IMR-90 (cell line): Measurements from ENCODE around the gene BACE1. TPM values are rescaled to one million over a fixed set of nuclear protein-coding genes. Genes with fewer than 3 reads are reported as not detected.

ENCODE experiments used
- ATAC-seq: fragments of 200-7000 bp; cut with Tn5 transposase; 2 replicates; pipeline ENCODE4 v1.9.1; 2020; ENCODE audit warnings: low read depth, mild to moderate bottlenecking, moderate library complexity
- BruUV-seq: library from RNA; stranded (reverse); fragments of 400-500 nt; replicated peaks from 2 replicates; lab custom pipeline; 2021; lab: Mats Ljungman, UMichigan
- CTCF ChIA-PET: fragments of 300-600 bp; formaldehyde crosslinking; extraction: SDS; loops from one replicate; lab custom pipeline; 2021; ENCODE audit warnings: antibody characterized with exemption; lab: Yijun Ruan, JAX
- POLR2A ChIA-PET: fragments of 300-600 bp; sonication (Branson Sonifier 250); formaldehyde crosslinking; loops from one replicate; lab custom pipeline; 2022; ENCODE audit warnings: antibody characterized with exemption; ENCODE audit not compliant: unreplicated experiment; lab: Charles Lee
- DNase-seq: peaks from one replicate; pipeline ENCODE4 v3.0.0; 2013
- H2AFZ ChIP-seq: replicated peaks from 2 replicates; pipeline ENCODE3; 2013; ENCODE audit warnings: low read length, mild to moderate bottlenecking; ENCODE audit not compliant: poor library complexity
- H2AK5ac ChIP-seq: 2 replicates; pipeline ENCODE4 v1.6.1; 2013; ENCODE audit warnings: low read depth, low read length, inconsistent platforms
- H2AK9ac ChIP-seq: replicated peaks from 2 replicates; pipeline ENCODE3; 2013; ENCODE audit warnings: mild to moderate bottlenecking, low read depth, low read length, moderate library complexity; ENCODE audit not compliant: poor library complexity
- H2BK120ac ChIP-seq: 2 replicates; pipeline ENCODE4 v1.6.1; 2013; ENCODE audit warnings: low read depth, low read length, inconsistent platforms
- H2BK15ac ChIP-seq: 3 replicates; pipeline ENCODE4 v1.6.1; 2013; ENCODE audit warnings: low read depth, low read length, inconsistent platforms
- H2BK20ac ChIP-seq: 2 replicates; pipeline ENCODE4 v1.6.1; 2013; ENCODE audit warnings: low read depth, mild to moderate bottlenecking, inconsistent platforms, low read length, moderate library complexity
- H2BK5ac ChIP-seq: 2 replicates; pipeline ENCODE4 v1.6.1; 2013; ENCODE audit warnings: mild to moderate bottlenecking, low read depth, low read length, inconsistent platforms; ENCODE audit not compliant: poor library complexity, severe bottlenecking
- H3K14ac ChIP-seq: replicated peaks from 2 replicates; pipeline ENCODE4 v1.6.1; 2013; ENCODE audit warnings: low read depth, low read length, inconsistent platforms
- H3K18ac ChIP-seq: 2 replicates; pipeline ENCODE4 v1.6.1; 2013; ENCODE audit warnings: low read depth, low read length, control low read depth
- H3K23ac ChIP-seq: 2 replicates; pipeline ENCODE4 v1.6.1; 2013; ENCODE audit warnings: low read depth, low read length, inconsistent platforms
- H3K27ac ChIP-seq: 2 replicates; pipeline ENCODE4 v1.5.1; 2013; ENCODE audit warnings: mild to moderate bottlenecking, control low read depth, low read length; ENCODE audit not compliant: insufficient read depth
- H3K27me3 ChIP-seq: 2 replicates; pipeline ENCODE4 v1.6.1; 2013; ENCODE audit warnings: low read length; ENCODE audit not compliant: control insufficient read depth, insufficient read depth
- H3K36me3 ChIP-seq: 2 replicates; pipeline ENCODE4 v1.6.1; 2013; ENCODE audit warnings: low read length, mixed read lengths; ENCODE audit not compliant: control insufficient read depth, insufficient read depth
- H3K4ac ChIP-seq: 2 replicates; pipeline ENCODE4 v1.6.1; 2013; ENCODE audit warnings: low read depth, low read length, inconsistent platforms
- H3K4me1 ChIP-seq: 2 replicates; pipeline ENCODE4 v1.6.1; 2013; ENCODE audit warnings: low read length, mixed read lengths; ENCODE audit not compliant: control insufficient read depth, insufficient read depth
- H3K4me2 ChIP-seq: 2 replicates; pipeline ENCODE4 v1.6.1; 2013; ENCODE audit warnings: low read depth, mild to moderate bottlenecking, control low read depth, low read length, moderate library complexity
- H3K4me3 ChIP-seq: 2 replicates; pipeline ENCODE4 v1.5.1; 2013; ENCODE audit warnings: low read depth, mild to moderate bottlenecking, control low read depth, low read length, moderate library complexity; ENCODE audit not compliant: insufficient read depth
- H3K56ac ChIP-seq: 2 replicates; pipeline ENCODE4 v1.6.1; 2013; ENCODE audit warnings: low read length, inconsistent platforms; ENCODE audit not compliant: insufficient read depth; ENCODE audit errors: extremely low read depth
- H3K79me1 ChIP-seq, 2 experiments: 2 replicates each; pipeline ENCODE4 v1.6.1; 2013; ENCODE audit warnings: low read length in 2 of 2, inconsistent platforms in 1 of 2, low read depth in 1 of 2
- H3K9ac ChIP-seq: 2 replicates; pipeline ENCODE4 v1.6.1; 2013; ENCODE audit warnings: low read depth, low read length, control low read depth
- H3K9me1 ChIP-seq: 2 replicates; pipeline ENCODE4 v1.6.1; 2013; ENCODE audit warnings: low read length, inconsistent platforms; ENCODE audit not compliant: insufficient read depth
- H3K9me3 ChIP-seq: 2 replicates; pipeline ENCODE4 v1.6.1; 2013; ENCODE audit warnings: low read length; ENCODE audit not compliant: control insufficient read depth, insufficient read depth
- H4K20me1 ChIP-seq: 2 replicates; pipeline ENCODE4 v1.6.1; 2013; ENCODE audit warnings: low read length, inconsistent platforms; ENCODE audit not compliant: insufficient read depth
- H4K5ac ChIP-seq: 2 replicates; pipeline ENCODE4 v1.6.1; 2013; ENCODE audit warnings: mild to moderate bottlenecking, low read depth, low read length, control low read depth
- H4K8ac ChIP-seq, 2 experiments: 2 replicates each; pipeline ENCODE4 v1.6.1; 2013; ENCODE audit warnings: low read depth in 2 of 2, low read length in 2 of 2, control low read depth in 1 of 2, inconsistent platforms in 1 of 2
- H4K91ac ChIP-seq: 2 replicates; pipeline ENCODE4 v1.6.1; 2013; ENCODE audit warnings: low read depth, low read length, inconsistent platforms; ENCODE audit not compliant: insufficient read depth
- BHLHE40 ChIP-seq: fragments of 150-350 bp; IDR thresholded peaks from 2 replicates; pipeline ENCODE4 v1.6.1; 2016; ENCODE audit warnings: mild to moderate bottlenecking, low read depth, low read length
- ELK1 ChIP-seq: fragments of 150-350 bp; IDR thresholded peaks from 2 replicates; pipeline ENCODE4 v1.6.1; 2016; ENCODE audit warnings: low read depth, mild to moderate bottlenecking, low read length, moderate library complexity, borderline replicate concordance
- FOS ChIP-seq: fragments of 150-350 bp; IDR thresholded peaks from 2 replicates; pipeline ENCODE4 v1.6.1; 2016; ENCODE audit warnings: low read depth, low read length
- MAZ ChIP-seq: IDR thresholded peaks from 2 replicates; pipeline ENCODE4 v1.6.1; 2012; ENCODE audit warnings: low read depth, mild to moderate bottlenecking, low read length, improper control_type of control experiment, moderate library complexity, borderline replicate concordance
- RAD21 ChIP-seq: IDR thresholded peaks from 2 replicates; pipeline ENCODE4 v1.6.1; 2012; ENCODE audit warnings: low read length, improper control_type of control experiment
- RCOR1 ChIP-seq: IDR thresholded peaks from 2 replicates; pipeline ENCODE4 v1.6.1; 2012; ENCODE audit warnings: mild to moderate bottlenecking, low read length, improper control_type of control experiment; ENCODE audit not compliant: insufficient replicate concordance
- RFX5 ChIP-seq: IDR thresholded peaks from 2 replicates; pipeline ENCODE4 v1.8.0; 2012; ENCODE audit warnings: low read depth, mild to moderate bottlenecking, low read length, moderate library complexity
- SMC3 ChIP-seq: fragments of 150-350 bp; IDR thresholded peaks from 2 replicates; pipeline ENCODE4 v1.6.1; 2016; ENCODE audit warnings: low read depth, mild to moderate bottlenecking, antibody characterized with exemption, low read length, moderate library complexity
- WGBS, 2 experiments: methylation state at CpG; one replicate each; pipeline versions ENCODE4 v1.1.5 to v1.1.7; 2013; ENCODE audit warnings: missing lambda C conversion rate in 2 of 2; ENCODE audit not compliant: insufficient read length in 1 of 2; ENCODE audit errors: extremely low coverage in 2 of 2; 5-methylcytosine and 5-hydroxymethylcytosine counted together
- dilution Hi-C: fragments of 300-500 bp; cut with HindIII; formaldehyde crosslinking; loops from one replicate; pipeline ENCODE4 v1.14.3; 2018; ENCODE audit warnings: low sequenced_read_pairs; ENCODE audit not compliant: unreplicated experiment
- in situ Hi-C: fragments of 300-500 bp; cut with MboI; formaldehyde crosslinking; loops from 3 replicates; pipeline ENCODE4 v1.14.3; 2019; ENCODE audit warnings: low sequenced_read_pairs, inconsistent platforms, mixed read lengths
- intact Hi-C: fragments of 100-400 bp; cut with micrococcal nuclease; formaldehyde crosslinking; loops from 2 replicates; pipeline ENCODE4 v1.10.0; 2022
- polyA plus RNA-seq, 3 experiments: library from polyadenylated mRNA; depleted of rRNA; stranded (reverse); fragments of >200 nt; gene quantifications; 2 replicates each; pipeline ENCODE4 v1.2.3, GENCODE V29; 2012; ENCODE audit warnings: low replicate concordance in 1 of 3
- total RNA-seq: library from RNA; depleted of rRNA; stranded (reverse); fragments of >200 nt; gene quantifications from 2 replicates; pipeline ENCODE4 v1.2.3, GENCODE V29; 2012
- TF ChIP-seq, protein P1 (sequence below): fragments of 150-350 bp; IDR thresholded peaks from 2 replicates; pipeline ENCODE4 v1.6.1; 2017; ENCODE audit warnings: mild to moderate bottlenecking, antibody characterized with exemption, low read length, low read depth

Gene BACE1
- total and polyA plus RNA-seq, 2 of the 4 experiments (the other 2 are of a cell fraction) = 27.6 to 50.6 TPM

DNA sequence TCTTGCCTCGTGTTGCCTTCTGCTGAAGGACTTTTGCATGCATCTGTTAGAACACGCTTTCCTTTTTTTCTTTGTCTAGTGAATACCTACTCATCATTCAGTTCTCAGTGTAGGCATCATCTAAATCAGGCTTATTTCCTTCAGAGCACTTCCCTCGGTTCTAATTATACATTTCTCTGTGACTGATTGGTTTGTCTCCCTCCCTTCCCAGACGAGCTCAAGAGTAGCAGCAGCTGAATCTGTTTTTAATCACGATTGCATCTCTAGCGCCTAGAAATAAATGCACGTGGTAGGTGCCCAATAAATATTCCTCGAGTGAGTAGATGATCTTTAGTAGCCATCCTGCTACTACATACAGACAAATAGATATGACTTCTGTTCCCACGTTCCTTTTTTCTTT lies 17.9 kb upstream of the BACE1 start:
- H2AFZ ChIP-seq = no peak overlapping the region
- WGBS, 2 experiments = 100% methylated on average over 1 of the region's 9 CpGs; no CpG with 5 or more reads in 1 of the 2 experiments
- ChIA-PET POLR2A (no interaction called here), CTCF (no interaction called here)
- H3K4ac ChIP-seq = no peak overlapping the region
- no peak overlapping the region for H3K4me3 ChIP-seq
- no peak for ATAC-seq
- H2BK5ac ChIP-seq = no peak overlapping the region
- no peak overlapping the region for H3K4me2 ChIP-seq
- H2AK5ac ChIP-seq = no peak overlapping the region
- H3K4me1 ChIP-seq = peaks cover 5% of the 10 kb centered on the region
- H4K5ac ChIP-seq = no peak overlapping the region
- no peak overlapping the region for H3K56ac ChIP-seq
- peaks cover 4% of the 10 kb centered on the region for H4K20me1 ChIP-seq
- intact Hi-C loops = no loop called here
- no peak overlapping the region for H4K91ac ChIP-seq
- no peak overlapping the region for H2BK15ac ChIP-seq
- H2BK120ac ChIP-seq = no peak overlapping the region
- H3K14ac ChIP-seq = no peak overlapping the region
- TF ChIP-seq RFX5 = no peak
- no peak for TF ChIP-seq FOS
- TF ChIP-seq RAD21 = no peak
- no peak for TF ChIP-seq MAZ
- TF ChIP-seq RCOR1 = no peak
- TF ChIP-seq SMC3 = no peak
- no peak for TF ChIP-seq ELK1
- TF ChIP-seq, protein P1, sequence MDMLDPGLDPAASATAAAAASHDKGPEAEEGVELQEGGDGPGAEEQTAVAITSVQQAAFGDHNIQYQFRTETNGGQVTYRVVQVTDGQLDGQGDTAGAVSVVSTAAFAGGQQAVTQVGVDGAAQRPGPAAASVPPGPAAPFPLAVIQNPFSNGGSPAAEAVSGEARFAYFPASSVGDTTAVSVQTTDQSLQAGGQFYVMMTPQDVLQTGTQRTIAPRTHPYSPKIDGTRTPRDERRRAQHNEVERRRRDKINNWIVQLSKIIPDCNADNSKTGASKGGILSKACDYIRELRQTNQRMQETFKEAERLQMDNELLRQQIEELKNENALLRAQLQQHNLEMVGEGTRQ = no peak
- no peak for TF ChIP-seq BHLHE40
- no peak overlapping the region for H3K23ac ChIP-seq
- dilution Hi-C loops = no loop called here
- peaks cover 8% of the 10 kb centered on the region for H3K36me3 ChIP-seq
- no TSS peak for BruUV-seq
- H2BK20ac ChIP-seq = no peak overlapping the region
- in situ Hi-C loops = no loop called here
- no peak overlapping the region for H2AK9ac ChIP-seq
- H3K27ac ChIP-seq = no peak overlapping the region
- no peaks in the 10 kb centered on the region for H3K9me3 ChIP-seq
- no peak overlapping the region for H3K18ac ChIP-seq
- no peak for DNase-seq
- no peaks in the 10 kb centered on the region for H3K27me3 ChIP-seq
- H3K9ac ChIP-seq = no peak overlapping the region
- peaks cover 8% of the 10 kb centered on the region for H3K9me1 ChIP-seq
- H4K8ac ChIP-seq = no peak overlapping the region
- peaks cover 25 to 51% of the 10 kb centered on the region in 2 experiments for H3K79me1 ChIP-seq
